Gastroesophageal sphincter (tissue), 4 donors: Measurements from ENCODE around the gene CMTM8. TPM values are rescaled to one million over a fixed set of nuclear protein-coding genes. Genes with fewer than 3 reads are reported as not detected.

Source experiments
- ATAC-seq: fragments of 150-250 bp; one replicate; pipeline ENCODE4 v1.9.1; 2016; ENCODE audit warnings: mild to moderate bottlenecking, moderate library complexity
- H3K27ac ChIP-seq, 4 donors: fragments of 200-600 bp; sonication (generic) in 3 of 4; 1 replicate in 3 of 4; 2 replicates in 1 of 4; pipeline ENCODE4 v1.5.1; 2016 to 2019
- H3K27me3 ChIP-seq: fragments of 200-600 bp; sonication (generic); one replicate; pipeline ENCODE4 v1.5.1; 2019
- H3K36me3 ChIP-seq, 2 donors: fragments of 200-600 bp; sonication (generic); one replicate each; pipeline ENCODE4 v1.5.1; 2019; ENCODE audit warnings: control low read depth in 1 of 2
- H3K4me1 ChIP-seq, 3 donors: fragments of 200-600 bp; sonication (generic); 1 replicate in 2 of 3; 2 replicates in 1 of 3; pipeline ENCODE4 v1.5.1; 2016 to 2019; ENCODE audit warnings: control low read depth in 2 of 3
- H3K4me3 ChIP-seq, 2 donors: fragments of 200-600 bp; sonication (generic); one replicate each; pipeline ENCODE4 v1.5.1; 2019; ENCODE audit warnings: mild to moderate bottlenecking in 1 of 2, moderate library complexity in 1 of 2
- H3K9me3 ChIP-seq, 3 donors: fragments of 200-600 bp; sonication (generic); one replicate each; pipeline ENCODE4 v1.5.1; 2017 to 2019; ENCODE audit warnings: control low read depth in 2 of 3
- CTCF ChIP-seq, 4 experiments: fragments of 200-600 bp in 2 of 4; fragments of 450-650 bp in 2 of 4; sonication (generic) in 1 of 4; IDR thresholded peaks; one replicate each; pipeline ENCODE4 v1.5.1; 2017 to 2019; ENCODE audit warnings: antibody characterized with exemption in 4 of 4, mild to moderate bottlenecking in 2 of 4, moderate library complexity in 2 of 4
- EP300 ChIP-seq: sonication (generic); formaldehyde crosslinking; IDR thresholded peaks from one replicate; pipeline ENCODE4 v1.6.1; 2017; ENCODE audit warnings: antibody characterized with exemption, mild to moderate bottlenecking
- POLR2A ChIP-seq, 2 donors: fragments of 450-650 bp; IDR thresholded peaks; one replicate each; pipeline ENCODE4 v1.6.1; 2017; ENCODE audit warnings: antibody characterized with exemption in 2 of 2, mild to moderate bottlenecking in 2 of 2, moderate library complexity in 1 of 2
- POLR2AphosphoS5 ChIP-seq: sonication (generic); formaldehyde crosslinking; IDR thresholded peaks from one replicate; pipeline ENCODE4 v1.6.1; 2017; ENCODE audit warnings: antibody characterized with exemption
- WGBS, 2 donors: methylation state at CpG; one replicate each; pipeline ENCODE4 v1.1.5; 2018; ENCODE audit warnings: low coverage in 1 of 2; 5-methylcytosine and 5-hydroxymethylcytosine counted together
- total RNA-seq, 4 donors: library from RNA; depleted of rRNA; stranded (reverse); fragments of >200 nt; gene quantifications; one replicate each; pipeline ENCODE4 v1.1.0, GENCODE V29; 2016

The CMTM8 gene
- total RNA-seq, 4 donors from 2014 or later = 1.2 to 3.1 (median 1.6) TPM

GRCh38 chr3:32195995-32196540, 42.4 kb upstream of the CMTM8 start:
- Histone ChIP-seq H3K27ac (no peak overlapping the region), H3K9me3 (no peaks in the 10 kb centered on the region), H3K27me3 (no peaks in the 10 kb centered on the region), H3K4me1 (peaks cover 0 to 15% (median 0%) of the 10 kb centered on the region in 3 donors), H3K36me3 (no peaks in the 10 kb centered on the region), H3K4me3 (no peak overlapping the region)
- TF ChIP-seq EP300 (no peak), POLR2A (IDR thresholded peaks at IDR 0.05) (no peak), POLR2AphosphoS5 (no peak), CTCF (IDR thresholded peaks at IDR 0.05) (no peak)
- ATAC-seq = no peak
- 80 to 82% methylated on average over 3 to 4 of the region's 4 CpGs for WGBS, 2 donors

- ATAC-seq = no peak
- WGBS, 2 donors = 100% methylated on average over 1 of the region's 1 CpG
Measured at GRCh38 chr3:32197991-32198390, 40.5 kb upstream of the CMTM8 start.

GRCh38 chr3:32198714-32199113, 39.8 kb upstream of the CMTM8 start:
- TF ChIP-seq CTCF (IDR thresholded peaks at IDR 0.05) = no peak
- no peak for TF ChIP-seq POLR2A (IDR thresholded peaks at IDR 0.05)
- no peak for TF ChIP-seq EP300
- no peak for TF ChIP-seq POLR2AphosphoS5
- ATAC-seq = no peak
- H3K27me3 ChIP-seq = no peaks in the 10 kb centered on the region
- 90% methylated on average over 1 of the region's 3 CpGs; no CpG with 5 or more reads in 1 of the 2 donors for WGBS, 2 donors
- no peak overlapping the region for H3K27ac ChIP-seq
- no peaks in the 10 kb centered on the region for H3K36me3 ChIP-seq
- no peaks in the 10 kb centered on the region for H3K9me3 ChIP-seq
- peaks cover 0 to 15% (median 0%) of the 10 kb centered on the region in 3 donors for H3K4me1 ChIP-seq
- H3K4me3 ChIP-seq = no peak overlapping the region

More at GRCh38 chr3:32197991-32198390, 40.5 kb upstream of the CMTM8 start:
- Histone ChIP-seq H3K4me3 (no peak overlapping the region), H3K27me3 (no peaks in the 10 kb centered on the region), H3K4me1 (peaks cover 0 to 15% (median 0%) of the 10 kb centered on the region in 3 donors), H3K9me3 (no peaks in the 10 kb centered on the region), H3K36me3 (no peaks in the 10 kb centered on the region), H3K27ac (no peak overlapping the region)
- TF ChIP-seq POLR2A (IDR thresholded peaks at IDR 0.05) (no peak), EP300 (no peak), POLR2AphosphoS5 (no peak), CTCF (IDR thresholded peaks at IDR 0.05) (no peak)

GRCh38 chr3:32200490-32200889, 38.0 kb upstream of the CMTM8 start:
- Histone ChIP-seq H3K27me3 (no peaks in the 10 kb centered on the region), H3K27ac (peak overlapping the region in 1 of 4 donors; percentile 10), H3K4me3 (no peak overlapping the region), H3K36me3 (no peaks in the 10 kb centered on the region), H3K4me1 (peaks cover 0 to 9% (median 0%) of the 10 kb centered on the region in 3 donors), H3K9me3 (no peaks in the 10 kb centered on the region)
- ATAC-seq = peak; percentile 73
- TF ChIP-seq CTCF (IDR thresholded peaks at IDR 0.05) (no peak), POLR2AphosphoS5 (no peak), EP300 (no peak), POLR2A (IDR thresholded peaks at IDR 0.05) (no peak)
- WGBS, 2 donors = 43 to 70% methylated on average over 5 to 6 of the region's 7 CpGs

- peak; percentile 72 for ATAC-seq
- no peaks in the 10 kb centered on the region for H3K27me3 ChIP-seq
- 43 to 71% methylated on average over 5 to 10 of the region's 10 CpGs for WGBS, 2 donors
- H3K9me3 ChIP-seq = no peaks in the 10 kb centered on the region
- peak overlapping the region in 1 of 4 donors; percentile 26 for H3K27ac ChIP-seq
- no peak overlapping the region for H3K4me3 ChIP-seq
- no peaks in the 10 kb centered on the region for H3K36me3 ChIP-seq
- TF ChIP-seq POLR2A (IDR thresholded peaks at IDR 0.05) (no peak), EP300 (no peak), CTCF (IDR thresholded peaks at IDR 0.05) (no peak), POLR2AphosphoS5 (no peak)
- H3K4me1 ChIP-seq = peaks cover 0 to 9% (median 0%) of the 10 kb centered on the region in 3 donors
Measured at GRCh38 chr3:32200992-32201758, 37.3 kb upstream of the CMTM8 start.
